RPMI7951 (cell line): Measurements from ENCODE around the gene GET3. TPM values are rescaled to one million over a fixed set of nuclear protein-coding genes. Genes with fewer than 3 reads are reported as not detected.

Source experiments
- DNase-seq: peaks from one replicate; pipeline ENCODE4 v3.0.0-alpha.2; 2012; ENCODE audit warnings: low read depth
- total RNA-seq: library from RNA; depleted of rRNA; stranded (reverse); fragments of >200 nt; shearing (Covaris generic); gene quantifications from 2 replicates; pipeline ENCODE4 v1.2.3, GENCODE V29; 2014

Gene GET3
- total RNA-seq, 1 experiment from 2014 or later, result 127 TPM

DNA sequence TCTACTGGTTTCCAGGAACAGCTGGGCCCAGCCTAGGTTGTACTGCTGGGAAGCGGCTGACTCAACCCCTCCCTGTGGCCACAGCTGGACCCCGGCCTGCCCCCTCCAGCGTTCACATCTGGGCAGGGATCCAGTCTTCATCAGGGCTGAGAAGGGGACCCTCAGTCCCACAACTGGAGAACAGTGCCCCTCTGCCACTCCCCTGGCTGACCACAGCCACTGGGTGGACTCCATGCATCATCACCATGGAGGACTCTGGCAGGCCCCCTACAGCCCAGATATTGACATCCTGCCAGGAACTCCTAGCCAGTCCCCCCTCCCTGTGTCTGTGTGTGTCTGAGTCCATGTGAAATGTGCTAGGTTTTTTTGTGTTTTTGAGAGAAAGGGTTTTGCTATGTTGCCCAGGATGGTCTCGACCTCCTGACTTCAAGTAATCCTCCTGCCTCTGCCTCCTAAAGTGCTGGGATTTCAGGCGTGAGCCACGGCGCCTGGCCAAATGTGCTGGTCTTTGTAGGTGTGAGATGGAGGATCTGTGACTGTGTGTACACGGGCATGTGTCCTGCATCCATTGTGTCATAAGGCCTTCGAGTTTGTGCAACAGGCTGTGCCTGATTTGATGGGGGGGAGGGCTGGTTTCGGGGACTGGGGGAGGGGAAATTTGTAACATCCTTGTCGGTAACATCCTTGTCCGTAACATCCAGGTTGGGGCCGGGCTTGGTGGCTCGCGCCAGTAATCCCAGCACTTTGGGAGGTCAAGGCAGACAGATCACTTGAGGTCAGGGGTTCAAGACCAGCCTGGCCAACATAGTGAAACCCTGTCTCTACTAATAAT is 42.1 kb downstream of the GET3 start:
- peak; percentile 90 for DNase-seq

DNA sequence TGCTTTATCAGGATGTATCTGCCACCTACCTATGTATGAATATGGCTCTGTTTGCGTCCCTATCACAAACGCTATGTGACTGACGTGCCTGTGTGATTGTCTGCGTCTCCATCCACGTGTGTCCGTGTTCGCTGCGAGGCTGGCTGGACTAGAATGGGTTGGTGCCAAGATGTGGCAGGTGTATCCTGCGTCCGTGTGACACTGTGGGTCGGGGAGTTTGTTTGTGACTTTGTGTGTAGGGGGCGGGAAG is 44.8 kb downstream of the GET3 start:
- DNase-seq, result no peak

DNA sequence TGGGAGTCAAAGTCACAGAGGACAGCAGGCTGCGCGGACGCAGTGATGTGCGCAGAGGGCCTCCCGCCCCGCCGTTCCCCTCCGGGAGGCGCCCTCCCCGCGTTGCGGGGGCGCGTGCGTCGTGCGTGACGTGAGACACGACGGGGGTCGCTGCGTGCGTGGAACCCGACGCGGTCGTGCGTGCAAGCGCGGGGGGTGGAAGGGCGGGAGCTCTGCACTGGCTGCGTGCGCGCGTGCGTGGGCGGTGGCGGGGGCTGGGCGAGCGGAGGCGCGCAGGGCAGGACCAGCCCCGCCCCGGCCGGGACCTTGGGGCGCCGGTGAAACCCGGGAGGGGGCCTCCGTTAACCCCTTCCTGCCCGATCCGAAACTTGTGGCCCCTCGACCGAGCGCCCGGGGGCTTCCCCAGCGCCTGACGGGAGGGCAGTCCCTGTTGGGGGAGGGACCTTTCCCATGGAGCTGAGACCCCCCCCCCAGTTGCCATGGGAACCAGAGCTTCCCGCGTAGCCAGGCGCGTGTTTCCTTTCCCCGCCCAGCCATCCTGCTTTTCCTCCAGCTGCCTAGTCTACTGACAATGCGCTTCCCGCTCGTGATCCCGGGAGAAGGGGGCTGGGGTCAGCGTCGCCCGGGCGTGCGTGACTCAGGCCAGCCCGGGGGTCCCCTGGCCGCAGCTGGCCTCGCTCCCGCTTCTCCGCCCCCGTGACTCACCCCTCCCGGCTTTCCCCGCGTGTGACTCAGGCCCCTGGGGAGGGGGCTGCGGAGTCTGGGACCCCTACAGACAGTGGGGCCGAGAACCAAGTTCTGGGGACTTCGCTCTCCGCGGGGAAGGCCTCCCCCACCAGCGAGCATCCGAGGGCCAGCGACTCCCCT is 45.4 kb downstream of the GET3 start:
- peak; percentile 82 for DNase-seq

DNA sequence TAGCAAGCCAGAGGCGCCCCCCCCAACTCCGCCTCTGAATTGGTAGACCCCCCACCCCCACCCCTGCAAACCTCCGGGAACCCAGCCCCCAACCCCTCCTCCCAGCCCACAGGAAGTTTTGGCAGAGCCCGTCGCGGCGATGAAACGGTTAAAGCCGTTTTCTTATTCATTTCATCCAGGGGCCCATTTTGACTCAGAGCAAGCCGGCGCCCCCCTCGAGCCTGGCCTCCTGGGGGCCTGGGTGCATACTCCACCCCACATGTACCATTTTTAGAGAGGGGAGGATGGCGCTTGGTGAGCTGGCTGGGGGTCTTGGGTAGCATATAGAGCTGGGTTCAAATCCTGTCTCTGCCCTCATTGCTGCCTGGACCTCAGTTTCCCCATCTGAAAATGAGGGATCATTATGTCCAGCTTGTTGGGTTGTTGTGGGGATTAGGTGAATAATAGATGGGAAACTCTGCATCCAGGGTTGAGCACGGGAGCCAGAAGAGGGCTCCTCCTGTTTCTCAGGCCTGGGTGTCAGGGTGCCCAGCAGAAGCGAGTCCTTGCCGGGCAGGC is 46.1 kb downstream of the GET3 start:
- no peak for DNase-seq

DNA sequence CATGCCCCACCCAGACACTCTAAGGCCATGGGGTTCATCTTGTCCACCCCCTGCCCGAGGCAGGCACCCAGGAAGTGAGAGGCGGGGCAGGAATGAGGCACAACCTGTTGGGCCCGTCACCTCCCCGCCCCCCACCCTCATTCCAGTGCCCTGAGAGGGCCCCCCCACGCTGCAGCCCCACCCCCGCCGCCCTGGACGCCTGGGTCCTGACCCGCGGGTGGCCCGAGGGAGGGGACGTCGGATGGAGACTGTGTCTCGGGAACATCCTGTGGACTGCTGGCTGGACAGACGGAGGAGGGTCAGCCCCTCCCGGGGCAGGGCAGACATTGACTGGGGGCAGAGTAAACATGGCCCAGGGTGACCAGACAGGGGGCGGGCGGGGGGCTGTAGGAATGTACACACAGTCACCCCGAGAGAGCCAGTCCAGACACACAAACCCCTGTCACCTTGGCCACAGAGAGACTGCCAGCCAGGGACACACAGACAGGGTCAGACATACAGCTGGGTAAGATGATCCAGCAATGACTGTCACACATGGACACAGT is 46.6 kb downstream of the GET3 start:
- DNase-seq, result no peak

DNA sequence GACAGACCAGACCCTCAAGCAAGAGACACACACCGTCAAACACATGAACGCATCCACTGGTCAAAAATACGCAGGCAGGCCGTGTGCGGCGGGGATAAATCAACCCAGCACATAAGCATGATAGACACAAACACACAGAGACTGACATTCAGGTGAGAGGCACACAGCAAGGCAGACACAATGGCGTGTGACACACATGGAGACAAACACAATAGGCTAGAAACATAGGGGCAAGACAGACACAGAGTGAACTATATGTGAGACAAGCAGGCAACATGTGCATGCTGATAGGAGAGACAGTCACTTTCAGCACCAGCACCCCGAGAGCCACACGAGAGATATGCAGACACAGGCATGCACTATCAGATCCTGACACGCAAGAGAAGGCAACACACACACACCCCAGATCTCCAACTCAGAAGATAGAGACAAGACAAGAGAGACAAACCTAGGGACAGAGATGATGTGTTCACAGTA is 47.1 kb downstream of the GET3 start:
- DNase-seq, result no peak

DNA sequence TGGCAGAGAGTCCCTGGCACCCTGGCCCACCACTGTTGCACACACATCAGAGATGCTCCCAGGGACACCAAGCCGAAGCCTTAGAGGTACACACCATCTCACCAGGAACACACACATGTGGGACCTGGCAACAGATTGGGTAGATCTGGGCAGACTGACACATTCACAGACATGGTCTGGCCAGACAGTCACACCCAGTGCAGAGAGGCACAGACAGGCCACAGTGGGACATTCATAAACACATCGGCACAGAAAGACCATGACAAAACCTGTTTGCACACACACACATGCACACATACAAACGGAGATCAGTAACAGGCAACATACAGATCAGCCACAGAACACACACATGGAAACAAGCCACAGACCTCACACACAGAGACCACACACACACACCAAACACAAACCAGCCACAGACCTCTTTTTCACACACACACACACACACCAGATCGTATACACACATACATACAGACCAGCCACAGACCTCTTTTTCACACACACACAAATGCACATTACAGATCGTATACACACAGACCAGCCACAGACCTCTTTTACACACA is 47.7 kb downstream of the GET3 start:
- no peak for DNase-seq

DNA sequence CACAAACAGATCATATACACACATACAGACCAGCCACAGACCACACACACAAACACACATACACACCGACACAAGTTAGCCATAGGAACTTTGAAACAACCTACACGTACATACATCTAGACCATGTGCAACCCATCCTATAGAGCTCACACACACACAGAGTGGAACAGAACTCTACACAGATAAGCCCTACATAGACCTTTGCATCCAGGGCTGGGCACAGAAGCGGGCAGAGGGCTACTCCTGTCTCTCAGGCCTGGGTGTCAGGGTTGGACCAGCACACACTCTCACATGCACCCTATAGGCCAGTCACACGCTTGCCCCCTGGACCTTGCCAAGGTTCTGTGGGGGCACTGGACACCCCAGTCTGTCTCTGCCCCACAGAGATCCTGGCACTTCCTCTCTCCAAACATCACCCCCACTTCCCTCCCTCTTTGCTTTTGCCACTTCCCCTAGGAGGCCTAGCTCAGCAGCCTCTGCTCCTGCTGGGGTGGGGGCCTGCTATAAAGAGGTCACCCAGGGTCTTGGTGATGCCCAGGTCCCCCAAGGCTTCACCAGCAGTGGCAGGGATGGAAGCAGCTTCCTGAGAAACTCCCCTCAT is 48.2 kb downstream of the GET3 start:
- no peak for DNase-seq

DNA sequence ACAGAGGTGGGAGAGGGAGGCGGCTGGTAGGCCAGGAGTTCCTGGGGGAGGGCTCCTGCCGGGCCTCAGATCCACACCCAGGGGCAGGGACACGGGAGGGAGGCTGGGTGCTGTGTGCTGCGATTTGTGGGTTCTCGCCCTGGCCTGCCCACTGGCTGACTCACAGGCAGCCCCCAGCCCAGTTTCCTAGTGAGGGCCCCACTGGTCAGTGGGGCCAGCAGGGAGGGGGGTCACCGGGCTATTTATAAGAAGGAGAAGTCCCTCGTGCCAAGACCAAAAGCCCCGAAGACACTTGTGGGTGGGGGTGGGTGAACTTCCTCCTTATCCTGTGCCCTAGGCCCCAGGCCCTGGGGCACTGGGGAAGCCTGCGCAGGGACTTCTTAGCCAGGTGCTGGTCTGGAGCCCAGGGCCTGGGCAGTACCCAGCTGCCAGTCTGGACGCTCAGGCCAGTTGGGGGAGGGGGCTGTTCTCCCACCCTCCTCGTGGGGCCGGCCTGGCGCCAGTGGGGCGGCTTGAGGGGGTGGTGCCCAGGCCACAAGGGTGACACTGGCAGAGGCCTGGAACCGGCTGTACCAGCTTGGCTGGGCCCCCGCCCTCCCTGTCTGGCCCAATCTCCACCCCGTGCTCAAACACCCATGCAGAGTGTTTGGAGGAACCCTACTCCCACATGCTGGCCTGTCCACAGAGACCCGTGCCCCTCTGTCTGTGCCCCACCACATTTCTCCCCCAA is 49.0 kb downstream of the GET3 start:
- DNase-seq, result peak; percentile 46

DNA sequence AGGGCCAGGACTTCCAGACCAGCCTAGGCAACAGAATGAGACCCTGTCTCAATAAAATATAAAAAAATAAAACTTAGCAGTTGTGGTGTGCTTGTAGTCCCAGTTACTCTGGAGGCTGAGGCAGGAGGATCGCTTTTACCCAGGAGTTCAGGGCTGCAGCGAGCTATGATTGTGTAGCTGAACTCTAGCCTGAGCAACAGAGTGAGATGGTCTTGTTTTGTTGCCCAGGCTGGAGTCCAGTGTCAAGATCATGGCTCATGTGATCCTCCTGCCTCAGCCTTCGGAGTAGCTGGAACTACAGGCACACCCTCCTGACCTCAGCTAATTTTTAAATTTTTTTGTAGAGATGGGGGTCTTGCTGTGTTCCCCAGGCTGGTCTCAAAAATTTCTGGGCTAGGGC is 49.7 kb downstream of the GET3 start:
- DNase-seq, result no peak

DNA sequence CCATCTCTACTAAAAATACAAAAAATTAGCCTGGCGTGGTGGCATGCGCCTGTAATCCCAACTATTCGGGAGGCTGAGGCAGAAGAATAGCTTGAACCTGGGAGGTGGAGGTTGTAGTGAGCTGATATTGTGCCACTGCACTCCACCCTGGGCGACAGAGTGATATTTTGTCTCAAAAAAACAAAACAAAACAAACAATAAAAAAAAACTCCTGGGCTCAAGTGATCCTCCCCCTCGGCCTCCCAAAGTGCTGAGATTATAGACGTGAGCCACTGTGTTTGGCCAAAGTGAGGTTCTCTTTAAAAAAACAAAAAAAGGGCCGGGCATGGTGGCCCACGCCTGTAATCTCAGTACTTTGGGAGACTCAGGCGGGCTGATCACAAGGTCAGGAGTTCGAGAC is 50.2 kb downstream of the GET3 start:
- no peak for DNase-seq

DNA sequence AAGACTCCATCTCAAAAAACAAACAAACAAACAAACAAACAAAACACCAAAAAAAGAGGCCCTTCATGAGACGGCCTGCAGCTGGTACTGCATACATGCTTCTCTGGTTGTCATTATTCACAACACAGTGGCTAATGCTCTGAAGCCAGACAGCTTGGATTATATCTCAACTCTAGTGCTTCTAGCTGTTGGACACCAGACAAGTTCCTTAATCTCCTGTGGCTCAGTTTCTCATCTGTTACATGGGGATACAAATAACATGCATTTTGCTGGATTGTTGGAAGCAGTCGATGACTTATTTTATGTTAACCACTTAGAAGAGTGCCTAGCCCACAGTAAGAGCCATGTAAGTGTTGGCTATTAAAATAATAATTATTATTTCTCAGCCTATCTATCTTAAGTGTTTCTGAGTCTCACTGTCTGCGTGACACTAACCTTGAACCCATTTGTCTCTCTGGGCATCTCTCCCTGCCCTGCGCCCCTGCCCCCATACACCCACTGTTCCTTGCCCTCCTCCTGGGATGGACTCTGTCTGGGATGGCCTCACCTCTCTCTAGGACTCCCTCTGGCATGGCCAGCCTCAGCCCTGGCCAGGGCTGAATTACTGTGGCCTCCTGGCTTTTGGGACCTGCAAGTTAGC is 50.9 kb downstream of the GET3 start:
- DNase-seq, result no peak

DNA sequence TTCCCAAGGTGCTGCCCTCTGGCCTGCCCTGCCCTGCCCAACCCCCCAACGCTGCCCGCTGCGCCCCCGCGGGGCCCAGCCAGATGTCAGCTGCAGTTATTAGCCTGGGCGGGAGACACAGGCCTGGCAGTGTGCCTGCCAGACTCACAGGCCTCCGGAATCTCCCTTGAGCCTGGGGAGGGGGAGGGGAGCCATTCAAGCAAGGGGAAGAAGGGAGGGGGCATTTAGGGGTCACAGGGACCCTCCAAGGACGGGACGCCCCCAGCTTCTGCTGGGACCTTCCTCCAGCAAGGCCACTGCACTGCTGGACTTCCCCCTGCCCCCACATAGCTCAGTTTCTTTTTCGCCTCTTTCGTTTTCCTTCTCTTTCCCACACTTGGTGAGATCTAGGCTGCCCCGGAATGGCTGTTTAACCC is 51.4 kb downstream of the GET3 start:
- DNase-seq, result peak; percentile 83

DNA sequence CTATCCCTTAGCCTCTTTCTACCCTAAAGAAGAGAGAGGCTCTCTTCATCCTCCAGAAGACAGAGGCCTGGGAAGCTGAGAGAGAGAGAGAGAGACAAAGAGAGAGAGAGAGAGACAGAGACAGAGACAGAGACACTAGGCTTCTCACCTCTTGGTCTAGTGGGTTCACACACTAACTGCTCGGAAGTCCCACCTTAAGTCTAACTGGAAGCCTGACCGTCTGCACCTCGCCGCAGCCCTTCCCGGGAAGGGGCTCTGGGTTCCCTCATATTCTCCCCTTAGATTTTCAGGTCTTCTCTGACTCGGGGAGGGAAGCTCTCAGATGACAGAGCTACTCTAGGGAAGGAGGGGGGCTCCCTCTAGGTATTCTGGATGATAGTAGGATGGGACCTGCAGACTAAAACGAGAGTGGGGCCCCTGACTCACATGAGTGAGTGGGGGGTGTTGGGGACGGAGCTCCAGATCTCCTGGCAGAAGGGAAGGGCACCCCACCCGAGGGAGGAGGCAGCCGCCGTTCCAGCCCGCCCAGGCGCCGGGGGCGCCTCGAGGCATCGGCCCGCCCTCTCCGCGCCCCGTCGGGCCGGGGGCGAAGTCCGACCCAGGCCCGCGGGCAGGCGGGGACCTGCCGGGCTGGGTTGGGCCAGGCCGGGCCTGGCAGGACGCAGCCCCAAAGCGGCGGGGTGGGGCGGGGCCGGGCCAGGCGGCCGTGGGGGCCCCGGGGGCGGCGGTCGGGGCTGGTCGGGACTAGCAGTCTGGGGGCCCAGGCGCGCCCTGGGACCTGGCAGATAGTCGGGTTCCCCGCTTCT is 52.0 kb downstream of the GET3 start:
- no peak for DNase-seq

DNA sequence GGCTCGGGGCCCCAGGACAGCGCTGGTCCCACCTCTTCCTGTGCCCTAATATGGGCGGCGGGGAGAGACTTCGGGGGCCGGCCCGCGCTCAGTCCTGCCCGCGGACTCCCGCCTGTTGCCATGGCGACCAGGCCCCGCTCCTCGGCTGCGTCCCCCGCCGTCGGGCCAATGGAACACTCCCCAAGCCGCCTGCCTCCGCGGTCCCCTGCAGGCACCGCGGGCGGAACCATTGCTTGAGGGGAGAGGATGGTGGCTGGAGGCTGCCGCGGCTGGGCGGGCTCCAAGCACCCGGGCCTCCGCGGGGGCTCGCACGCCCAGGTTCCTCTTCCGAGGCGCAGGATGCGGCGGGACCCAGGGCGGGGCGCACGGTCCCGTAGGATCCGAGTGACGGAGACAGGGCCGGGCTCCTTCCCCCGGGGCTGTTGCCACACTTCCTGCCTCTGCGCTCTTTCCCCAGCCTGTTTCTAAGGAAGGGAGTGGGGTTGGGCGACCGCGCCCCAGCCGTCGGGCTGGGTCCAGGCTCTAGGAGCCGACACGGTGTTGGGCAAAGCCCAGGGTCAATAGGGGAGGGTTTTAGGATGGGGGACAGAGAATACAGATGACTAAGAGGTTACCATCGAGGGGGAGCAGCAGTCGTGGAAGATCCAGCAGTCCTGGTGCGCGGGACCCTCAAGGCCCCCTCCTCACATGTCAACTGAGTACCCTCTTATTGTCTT is 52.8 kb downstream of the GET3 start:
- peak; percentile 97 for DNase-seq

DNA sequence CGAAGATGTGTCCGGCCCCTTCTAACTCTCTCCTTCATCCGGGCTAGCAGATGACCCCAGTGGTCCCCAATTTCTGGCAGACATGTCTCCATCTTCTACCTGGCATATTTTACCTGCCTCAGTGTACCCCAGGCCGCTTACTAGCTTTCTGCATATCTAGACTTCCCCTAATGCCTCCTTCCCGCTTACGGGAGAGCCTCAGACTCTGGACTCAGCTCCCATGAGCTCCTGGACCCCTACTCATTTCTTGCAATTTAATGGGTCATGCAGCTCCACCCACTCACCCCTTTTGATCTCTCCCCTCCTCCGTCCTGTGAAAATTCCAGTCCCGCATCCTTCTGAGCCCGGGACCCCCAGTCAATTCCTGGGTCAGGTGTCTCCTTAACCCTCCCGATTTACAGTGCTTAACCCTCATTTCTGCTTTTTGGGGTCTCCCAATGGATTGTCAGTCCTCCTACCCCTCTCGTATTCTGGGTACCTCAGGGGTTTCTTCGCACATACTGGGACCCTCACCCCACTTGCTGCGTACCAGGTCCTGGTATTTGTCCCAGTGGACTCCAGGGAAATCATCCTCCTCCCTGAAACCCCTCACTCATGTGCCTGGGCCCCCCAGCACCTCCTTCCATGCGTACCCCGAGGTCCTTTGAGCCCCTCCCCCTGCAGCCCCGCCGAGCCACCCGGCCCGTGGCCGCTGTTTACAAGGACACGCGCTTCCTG is 53.5 kb downstream of the GET3 start:
- no peak for DNase-seq

DNA sequence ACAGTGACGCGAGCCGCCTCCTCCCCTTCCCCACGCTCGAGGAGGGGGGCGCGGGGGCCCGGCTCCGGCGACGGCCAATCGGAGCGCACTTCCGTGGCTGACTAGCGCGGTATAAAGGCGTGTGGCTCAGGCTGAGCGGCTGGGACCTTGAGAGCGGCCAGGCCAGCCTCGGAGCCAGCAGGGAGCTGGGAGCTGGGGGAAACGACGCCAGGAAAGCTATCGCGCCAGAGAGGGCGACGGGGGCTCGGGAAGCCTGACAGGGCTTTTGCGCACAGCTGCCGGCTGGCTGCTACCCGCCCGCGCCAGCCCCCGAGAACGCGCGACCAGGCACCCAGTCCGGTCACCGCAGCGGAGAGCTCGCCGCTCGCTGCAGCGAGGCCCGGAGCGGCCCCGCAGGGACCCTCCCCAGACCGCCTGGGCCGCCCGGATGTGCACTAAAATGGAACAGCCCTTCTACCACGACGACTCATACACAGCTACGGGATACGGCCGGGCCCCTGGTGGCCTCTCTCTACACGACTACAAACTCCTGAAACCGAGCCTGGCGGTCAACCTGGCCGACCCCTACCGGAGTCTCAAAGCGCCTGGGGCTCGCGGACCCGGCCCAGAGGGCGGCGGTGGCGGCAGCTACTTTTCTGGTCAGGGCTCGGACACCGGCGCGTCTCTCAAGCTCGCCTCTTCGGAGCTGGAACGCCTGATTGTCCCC is 54.2 kb downstream of the GET3 start, which contains the start of gene JUNB:
TSS of gene JUNB (plus strand) at position 142 of the 706 bp plus-strand sequence. CDS start at position 428, 286 bp downstream.
- peak; percentile 97 for DNase-seq
